Activated T-cell treated with anti-CD3 and anti-CD28 coated beads, Interleukin-2, amount 50 U/mL, for 24 hours (primary cell): ENCODE results near the gene TMBIM1.
A peak's percentile ranks its signal among the peaks of the same experiment; 100 is the strongest.
"Not testable (repeated sequence)": the region's sequence is repeated elsewhere in the genome, so short reads cannot be mapped to it uniquely, and the experiment has no call there.

Experiments used
- DNase-seq: peaks from one replicate; pipeline ENCODE4 v3.0.0-alpha.2; 2020
- H3K27ac Mint-ChIP-seq: 2 replicates; pipeline ENCODE4 v1.8.0; 2020; ENCODE audit warnings: mild to moderate bottlenecking, mixed read lengths
- H3K27me3 Mint-ChIP-seq: 2 replicates; pipeline ENCODE4 v1.8.0; 2020; ENCODE audit warnings: mixed read lengths
- H3K36me3 Mint-ChIP-seq: 2 replicates; pipeline ENCODE4 v1.8.0; 2020; ENCODE audit warnings: low read depth, mixed read lengths
- H3K4me1 Mint-ChIP-seq: 2 replicates; pipeline ENCODE4 v1.8.0; 2020; ENCODE audit warnings: low read depth, mixed read lengths
- H3K4me3 Mint-ChIP-seq: 2 replicates; pipeline ENCODE4 v1.8.0; 2020; ENCODE audit warnings: mild to moderate bottlenecking, moderate library complexity, mixed read lengths
- H3K9me3 Mint-ChIP-seq: 2 replicates; pipeline ENCODE4 v1.8.0; 2020; ENCODE audit warnings: mixed read lengths

Gene TMBIM1

GRCh38 chr2:218325566-218326160 is 33.4 kb upstream of the TMBIM1 start:
- no peaks in the 10 kb centered on the region for H3K9me3 Mint-ChIP-seq
- H3K27me3 Mint-ChIP-seq, result peaks cover 10% of the 10 kb centered on the region
- H3K4me3 Mint-ChIP-seq, result no peak overlapping the region
- no peaks in the 10 kb centered on the region for H3K36me3 Mint-ChIP-seq
- no peak for DNase-seq
- no peak overlapping the region for H3K27ac Mint-ChIP-seq
- peaks cover 34% of the 10 kb centered on the region for H3K4me1 Mint-ChIP-seq

GRCh38 chr2:218323526-218324472 is 31.5 kb upstream of the TMBIM1 start:
- H3K9me3 Mint-ChIP-seq, result no peaks in the 10 kb centered on the region
- DNase-seq, result no peak
- peaks cover 10% of the 10 kb centered on the region for H3K27me3 Mint-ChIP-seq
- peak overlapping the region; percentile 80 for H3K4me3 Mint-ChIP-seq
- H3K27ac Mint-ChIP-seq, result peak overlapping the region; percentile 55
- peaks cover 34% of the 10 kb centered on the region for H3K4me1 Mint-ChIP-seq
- no peaks in the 10 kb centered on the region for H3K36me3 Mint-ChIP-seq

- H3K9me3 Mint-ChIP-seq, result no peaks in the 10 kb centered on the region
- DNase-seq, result peak; percentile 79
- peaks cover 10% of the 10 kb centered on the region for H3K27me3 Mint-ChIP-seq
- no peak overlapping the region for H3K27ac Mint-ChIP-seq
- H3K36me3 Mint-ChIP-seq, result no peaks in the 10 kb centered on the region
- peaks cover 39% of the 10 kb centered on the region for H3K4me1 Mint-ChIP-seq
- peak overlapping the region; percentile 80 for H3K4me3 Mint-ChIP-seq
Measured at GRCh38 chr2:218322768-218323525, 30.6 kb upstream of the TMBIM1 start.

- Mint-ChIP-seq H3K36me3 (no peaks in the 10 kb centered on the region), H3K27ac (no peak overlapping the region), H3K27me3 (peaks cover 10% of the 10 kb centered on the region), H3K4me3 (no peak overlapping the region), H3K4me1 (peaks cover 50% of the 10 kb centered on the region), H3K9me3 (no peaks in the 10 kb centered on the region)
- DNase-seq, result no peak
Measured at GRCh38 chr2:218320704-218321336, 28.5 kb upstream of the TMBIM1 start.

- H3K36me3 Mint-ChIP-seq, result no peaks in the 10 kb centered on the region
- no peak for DNase-seq
- no peak overlapping the region for H3K4me3 Mint-ChIP-seq
- H3K27ac Mint-ChIP-seq, result no peak overlapping the region
- H3K9me3 Mint-ChIP-seq, result no peaks in the 10 kb centered on the region
- H3K4me1 Mint-ChIP-seq, result peaks cover 49% of the 10 kb centered on the region
- H3K27me3 Mint-ChIP-seq, result peaks cover 10% of the 10 kb centered on the region
Measured at GRCh38 chr2:218319813-218320365, 27.6 kb upstream of the TMBIM1 start.

- Mint-ChIP-seq H3K27ac (no peak overlapping the region), H3K36me3 (no peaks in the 10 kb centered on the region), H3K27me3 (no peaks in the 10 kb centered on the region), H3K4me1 (peaks cover 38% of the 10 kb centered on the region), H3K4me3 (no peak overlapping the region), H3K9me3 (no peaks in the 10 kb centered on the region)
- DNase-seq, result no peak
Measured at GRCh38 chr2:218318241-218318640, 25.9 kb upstream of the TMBIM1 start.

GRCh38 chr2:218317835-218318234 is 25.5 kb upstream of the TMBIM1 start:
- no peak for DNase-seq
- no peaks in the 10 kb centered on the region for H3K9me3 Mint-ChIP-seq
- H3K4me1 Mint-ChIP-seq, result peaks cover 38% of the 10 kb centered on the region
- no peaks in the 10 kb centered on the region for H3K27me3 Mint-ChIP-seq
- no peak overlapping the region for H3K4me3 Mint-ChIP-seq
- no peak overlapping the region for H3K27ac Mint-ChIP-seq
- no peaks in the 10 kb centered on the region for H3K36me3 Mint-ChIP-seq

GRCh38 chr2:218317303-218317630 is 25.0 kb upstream of the TMBIM1 start:
- Mint-ChIP-seq H3K4me1 (peaks cover 33% of the 10 kb centered on the region), H3K4me3 (no peak overlapping the region), H3K9me3 (no peaks in the 10 kb centered on the region)

GRCh38 chr2:218315397-218315796 is 23.1 kb upstream of the TMBIM1 start:
- peaks cover 29% of the 10 kb centered on the region for H3K4me1 Mint-ChIP-seq
- H3K27me3 Mint-ChIP-seq, result no peaks in the 10 kb centered on the region
- no peak for DNase-seq
- H3K36me3 Mint-ChIP-seq, result no peaks in the 10 kb centered on the region
- H3K4me3 Mint-ChIP-seq, result no peak overlapping the region
- no peak overlapping the region for H3K27ac Mint-ChIP-seq
- no peaks in the 10 kb centered on the region for H3K9me3 Mint-ChIP-seq

More at GRCh38 chr2:218317303-218317630, 25.0 kb upstream of the TMBIM1 start:
- no peaks in the 10 kb centered on the region for H3K36me3 Mint-ChIP-seq
- H3K27ac Mint-ChIP-seq, result peak overlapping the region; percentile 50
- DNase-seq, result no peak
- no peaks in the 10 kb centered on the region for H3K27me3 Mint-ChIP-seq

GRCh38 chr2:218314764-218315163 is 22.5 kb upstream of the TMBIM1 start:
- not testable (repeated sequence) for H3K4me3 Mint-ChIP-seq, H3K27ac Mint-ChIP-seq, H3K9me3 Mint-ChIP-seq, H3K36me3 Mint-ChIP-seq, H3K27me3 Mint-ChIP-seq, DNase-seq
- peaks cover 29% of the 10 kb centered on the region for H3K4me1 Mint-ChIP-seq

GRCh38 chr2:218313356-218313755 is 21.1 kb upstream of the TMBIM1 start:
- H3K36me3 Mint-ChIP-seq, result no peaks in the 10 kb centered on the region

GRCh38 chr2:218312267-218312756 is 20.0 kb upstream of the TMBIM1 start:
- H3K4me1 Mint-ChIP-seq, result peaks cover 23% of the 10 kb centered on the region
- no peak for DNase-seq

More at GRCh38 chr2:218313356-218313755, 21.1 kb upstream of the TMBIM1 start:
- peaks cover 28% of the 10 kb centered on the region for H3K4me1 Mint-ChIP-seq
- DNase-seq, result no peak
- no peaks in the 10 kb centered on the region for H3K27me3 Mint-ChIP-seq
- H3K4me3 Mint-ChIP-seq, result no peak overlapping the region
- H3K9me3 Mint-ChIP-seq, result no peaks in the 10 kb centered on the region
- H3K27ac Mint-ChIP-seq, result no peak overlapping the region

GRCh38 chr2:218311541-218312266 is 19.4 kb upstream of the TMBIM1 start:
- H3K27me3 Mint-ChIP-seq, H3K27ac Mint-ChIP-seq, H3K4me3 Mint-ChIP-seq, DNase-seq, H3K36me3 Mint-ChIP-seq, H3K9me3 Mint-ChIP-seq: not testable (repeated sequence)
- H3K4me1 Mint-ChIP-seq, result peaks cover 17% of the 10 kb centered on the region

More at GRCh38 chr2:218312267-218312756, 20.0 kb upstream of the TMBIM1 start:
- H3K27me3 Mint-ChIP-seq, result no peaks in the 10 kb centered on the region
- H3K4me3 Mint-ChIP-seq, result no peak overlapping the region
- no peak overlapping the region for H3K27ac Mint-ChIP-seq
- H3K9me3 Mint-ChIP-seq, result no peaks in the 10 kb centered on the region
- no peaks in the 10 kb centered on the region for H3K36me3 Mint-ChIP-seq
